Upper lobe of left lung (tissue), 6 donors: ENCODE results near the gene UBE2J2. TPM values are rescaled to one million over a fixed set of nuclear protein-coding genes. Genes with fewer than 3 reads are reported as not detected.

Source experiments
- ATAC-seq, 2 donors: fragments of 200-7000 bp; cut with Tn5 transposase; one replicate each; pipeline ENCODE4 v1.9.1; 2022; ENCODE audit warnings: mild to moderate bottlenecking in 2 of 2, moderate library complexity in 2 of 2; ENCODE audit not compliant: low FRiP score in 2 of 2
- DNase-seq, 2 donors: peaks; one replicate each; pipeline ENCODE4 v3.0.0-alpha.2; 2019 to 2020
- H3K27ac ChIP-seq, 4 donors: fragments of 200-600 bp; sonication (generic); one replicate each; pipeline ENCODE4 v1.5.1; 2016 to 2019
- H3K27me3 ChIP-seq, 4 donors: fragments of 200-600 bp; sonication (generic); one replicate each; pipeline ENCODE4 v1.5.1; 2017 to 2019
- H3K36me3 ChIP-seq, 4 donors: fragments of 200-600 bp; sonication (generic); one replicate each; pipeline ENCODE4 v1.5.1; 2016 to 2019
- H3K4me1 ChIP-seq, 4 donors: fragments of 200-600 bp; sonication (generic); one replicate each; pipeline ENCODE4 v1.5.1; 2018 to 2019
- H3K4me3 ChIP-seq, 4 donors: fragments of 200-600 bp; sonication (generic); one replicate each; pipeline ENCODE4 v1.5.1; 2017 to 2019; ENCODE audit warnings: mild to moderate bottlenecking in 2 of 4, moderate library complexity in 1 of 4
- H3K9me3 ChIP-seq, 4 donors: fragments of 200-600 bp; sonication (generic); one replicate each; pipeline ENCODE4 v1.5.1; 2018 to 2019
- CTCF ChIP-seq, 6 experiments: fragments of 450-650 bp in 4 of 6; fragments of 200-600 bp in 2 of 6; sonication (generic) in 2 of 6; IDR thresholded peaks; one replicate each; pipeline ENCODE4 v1.5.1; 2016 to 2019; ENCODE audit warnings: antibody characterized with exemption in 6 of 6
- EP300 ChIP-seq, 4 donors: sonication (generic); formaldehyde crosslinking; IDR thresholded peaks; one replicate each; pipeline ENCODE4 v1.5.1; 2017; ENCODE audit warnings: antibody characterized with exemption in 4 of 4, control low read depth in 2 of 4
- POLR2A ChIP-seq, 4 donors: fragments of 450-650 bp; IDR thresholded peaks; one replicate each; pipeline ENCODE4 v1.5.1; 2016 to 2017; ENCODE audit warnings: antibody characterized with exemption in 4 of 4, mild to moderate bottlenecking in 2 of 4
- POLR2AphosphoS5 ChIP-seq, 2 donors: sonication (generic); formaldehyde crosslinking; IDR thresholded peaks; one replicate each; pipeline ENCODE4 v1.5.1; 2017; ENCODE audit warnings: antibody characterized with exemption in 2 of 2
- WGBS, 2 donors: methylation state at CpG; one replicate each; pipeline ENCODE4 v1.1.5; 2017 to 2018; 5-methylcytosine and 5-hydroxymethylcytosine counted together
- total RNA-seq, 6 donors: library from RNA; depleted of rRNA in 4 of 6; stranded (reverse); fragments of >200 nt in 4 of 6; gene quantifications; one replicate each; pipeline versions ENCODE4 v1.1.0 to v1.2.1, GENCODE V29; 2016 to 2021
- donor health status: DM: no; HTN: no; CAD: no; lungs with moderate emphysema.
- donor health status: DM: no; HTN: yes; CAD: no; lungs with severe emphysema.

Gene UBE2J2
- total RNA-seq, 6 donors from 2014 or later: 41.5 to 88.0 (median 50.5) TPM

DNA sequence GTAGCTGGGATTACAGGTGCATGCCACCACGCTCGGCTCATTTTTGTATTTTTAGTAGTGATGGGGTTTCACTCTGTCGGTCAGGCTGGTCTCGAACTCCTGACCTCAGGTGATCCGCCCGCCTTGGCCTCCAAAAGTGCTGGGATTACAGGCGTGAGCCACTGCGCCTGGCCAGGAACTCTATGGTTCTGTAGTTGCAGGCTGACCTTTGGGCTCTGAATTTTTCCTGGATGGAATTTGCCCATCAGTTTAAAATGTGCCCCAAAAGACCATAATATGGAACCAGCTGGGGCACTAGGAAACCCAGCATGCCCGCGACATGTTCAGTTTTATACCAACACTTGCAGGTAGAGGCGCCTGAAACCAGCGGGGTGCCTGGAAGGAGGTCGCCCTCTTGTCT, 5.0 kb upstream of the UBE2J2 start:
- DNase-seq: no peak
- Histone ChIP-seq H3K4me3 (no peak overlapping the region), H3K36me3 (no peaks in the 10 kb centered on the region), H3K9me3 (no peaks in the 10 kb centered on the region), H3K4me1 (peaks cover 6 to 18% (median 10%) of the 10 kb centered on the region in 4 donors), H3K27me3 (no peaks in the 10 kb centered on the region), H3K27ac (no peak overlapping the region)
- WGBS, 2 donors: 94 to 99% methylated on average over 11 to 13 of the region's 13 CpGs
- ATAC-seq: no peak
- TF ChIP-seq POLR2A (IDR thresholded peaks at IDR 0.05) (no peak), CTCF (IDR thresholded peaks at IDR 0.05) (no peak), EP300 (IDR thresholded peaks at IDR 0.05) (no peak), POLR2AphosphoS5 (IDR thresholded peaks at IDR 0.05) (no peak)

- no peak for DNase-seq
- H3K36me3 ChIP-seq: no peaks in the 10 kb centered on the region
- no peak for ATAC-seq
- H3K27ac ChIP-seq: no peak overlapping the region
- 78 to 81% methylated on average over 9 of the region's 9 CpGs for WGBS, 2 donors
- peaks cover 27 to 36% (median 28%) of the 10 kb centered on the region in 4 donors for H3K4me1 ChIP-seq
- H3K9me3 ChIP-seq: no peaks in the 10 kb centered on the region
- TF ChIP-seq CTCF (IDR thresholded peaks at IDR 0.05): no peak
- TF ChIP-seq POLR2AphosphoS5 (IDR thresholded peaks at IDR 0.05): no peak
- no peak for TF ChIP-seq POLR2A (IDR thresholded peaks at IDR 0.05)
- TF ChIP-seq EP300 (IDR thresholded peaks at IDR 0.05): no peak
- H3K27me3 ChIP-seq: no peaks in the 10 kb centered on the region
- H3K4me3 ChIP-seq: no peak overlapping the region
Observed at GRCh38 chr1:1275836-1276235, 2.2 kb upstream of the UBE2J2 start.

DNA sequence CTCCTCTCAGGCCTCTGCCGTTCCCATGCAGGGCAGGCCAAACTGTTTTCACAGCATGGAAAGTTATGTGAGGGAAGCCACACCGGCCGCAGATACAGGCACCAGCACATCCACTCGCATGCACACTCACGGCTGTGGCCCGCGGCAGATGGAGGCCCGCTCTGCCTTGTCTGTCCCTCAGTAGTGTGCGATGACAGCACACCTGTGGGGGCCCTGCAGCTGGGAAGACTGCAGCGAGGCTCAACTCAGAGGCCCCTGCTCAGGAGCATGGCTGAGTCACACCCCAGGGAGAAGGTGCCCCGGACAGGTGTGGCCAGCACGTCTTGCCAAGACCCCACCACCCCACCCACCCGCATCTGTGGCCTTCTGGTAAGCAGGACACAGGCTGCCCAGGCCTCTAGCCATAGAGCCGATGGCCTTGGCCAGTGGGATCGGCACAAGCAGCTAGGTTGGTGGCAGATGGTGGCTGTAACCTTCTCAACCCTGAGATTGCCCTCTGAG, 1.3 kb upstream of the UBE2J2 start:
- Histone ChIP-seq H3K4me1 (peaks cover 35 to 45% (median 37%) of the 10 kb centered on the region in 4 donors), H3K4me3 (no peak overlapping the region), H3K9me3 (no peaks in the 10 kb centered on the region), H3K36me3 (no peaks in the 10 kb centered on the region), H3K27me3 (no peaks in the 10 kb centered on the region), H3K27ac (no peak overlapping the region)
- no peak for TF ChIP-seq CTCF (IDR thresholded peaks at IDR 0.05)
- ATAC-seq (no peak), DNase-seq (peak in 1 of 2 donors; percentile 65)
- 92 to 93% methylated on average over 7 to 14 of the region's 15 CpGs for WGBS, 2 donors

GRCh38 chr1:1274299-1274930, 761 bp upstream of the UBE2J2 start:
- TF ChIP-seq CTCF (IDR thresholded peaks at IDR 0.05): no peak
- DNase-seq (no peak), ATAC-seq (no peak)
- no peaks in the 10 kb centered on the region for H3K9me3 ChIP-seq
- H3K4me1 ChIP-seq: peaks cover 37 to 50% (median 38%) of the 10 kb centered on the region in 4 donors
- no peaks in the 10 kb centered on the region for H3K36me3 ChIP-seq
- H3K4me3 ChIP-seq: peak overlapping the region; percentile 81 to 99 (median 90)
- 49 to 66% methylated on average over 6 to 15 of the region's 31 CpGs for WGBS, 2 donors
- no peaks in the 10 kb centered on the region for H3K27me3 ChIP-seq
- H3K27ac ChIP-seq: peak overlapping the region in 3 of 4 donors; percentile 83 to 91 (median 83)

DNA sequence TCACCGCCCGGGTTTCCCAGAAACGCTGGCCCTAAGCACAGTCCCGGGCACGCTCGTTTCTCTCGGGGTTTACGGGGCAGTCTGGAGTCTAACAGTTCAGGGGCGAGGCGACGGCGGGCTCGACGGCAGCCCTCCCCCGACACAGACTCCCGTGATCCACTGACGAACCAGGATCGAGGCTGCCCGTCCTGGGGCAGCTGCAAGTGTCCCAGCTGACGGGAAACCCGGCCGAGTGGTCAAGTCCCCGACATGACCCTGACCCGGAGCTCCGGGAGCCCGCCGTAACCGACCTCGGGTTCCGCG, 494 bp downstream of the UBE2J2 start:
- peaks cover 37 to 51% (median 38%) of the 10 kb centered on the region in 4 donors for H3K4me1 ChIP-seq
- peak overlapping the region; percentile 83 to 91 (median 87) for H3K27ac ChIP-seq
- H3K36me3 ChIP-seq: peaks cover 0 to 7% (median 0%) of the 10 kb centered on the region in 4 donors
- no peaks in the 10 kb centered on the region for H3K27me3 ChIP-seq
- 2% methylated on average over 14 of the region's 31 CpGs; no CpG with 5 or more reads in 1 of the 2 donors for WGBS, 2 donors
- no peak for ATAC-seq
- no peaks in the 10 kb centered on the region for H3K9me3 ChIP-seq
- H3K4me3 ChIP-seq: peak overlapping the region; percentile 73 to 94 (median 83)
- no peak for DNase-seq
- TF ChIP-seq POLR2A (IDR thresholded peaks at IDR 0.05): no peak
- TF ChIP-seq POLR2AphosphoS5 (IDR thresholded peaks at IDR 0.05): no peak
- peak in 1 of 6 experiments; percentile 5 for TF ChIP-seq CTCF (IDR thresholded peaks at IDR 0.05)
- TF ChIP-seq EP300 (IDR thresholded peaks at IDR 0.05): no peak
